Activated CD4-positive, alpha-beta T cell treated with anti-CD3 and anti-CD28 coated beads, Interleukin-2, amount 50 U/mL, for 16 hours (primary cell): ENCODE results near the gene IFT74.

Experiments used
- DNase-seq: peaks from one replicate; pipeline ENCODE4 v3.0.0-alpha.2; 2020

Gene IFT74

DNA sequence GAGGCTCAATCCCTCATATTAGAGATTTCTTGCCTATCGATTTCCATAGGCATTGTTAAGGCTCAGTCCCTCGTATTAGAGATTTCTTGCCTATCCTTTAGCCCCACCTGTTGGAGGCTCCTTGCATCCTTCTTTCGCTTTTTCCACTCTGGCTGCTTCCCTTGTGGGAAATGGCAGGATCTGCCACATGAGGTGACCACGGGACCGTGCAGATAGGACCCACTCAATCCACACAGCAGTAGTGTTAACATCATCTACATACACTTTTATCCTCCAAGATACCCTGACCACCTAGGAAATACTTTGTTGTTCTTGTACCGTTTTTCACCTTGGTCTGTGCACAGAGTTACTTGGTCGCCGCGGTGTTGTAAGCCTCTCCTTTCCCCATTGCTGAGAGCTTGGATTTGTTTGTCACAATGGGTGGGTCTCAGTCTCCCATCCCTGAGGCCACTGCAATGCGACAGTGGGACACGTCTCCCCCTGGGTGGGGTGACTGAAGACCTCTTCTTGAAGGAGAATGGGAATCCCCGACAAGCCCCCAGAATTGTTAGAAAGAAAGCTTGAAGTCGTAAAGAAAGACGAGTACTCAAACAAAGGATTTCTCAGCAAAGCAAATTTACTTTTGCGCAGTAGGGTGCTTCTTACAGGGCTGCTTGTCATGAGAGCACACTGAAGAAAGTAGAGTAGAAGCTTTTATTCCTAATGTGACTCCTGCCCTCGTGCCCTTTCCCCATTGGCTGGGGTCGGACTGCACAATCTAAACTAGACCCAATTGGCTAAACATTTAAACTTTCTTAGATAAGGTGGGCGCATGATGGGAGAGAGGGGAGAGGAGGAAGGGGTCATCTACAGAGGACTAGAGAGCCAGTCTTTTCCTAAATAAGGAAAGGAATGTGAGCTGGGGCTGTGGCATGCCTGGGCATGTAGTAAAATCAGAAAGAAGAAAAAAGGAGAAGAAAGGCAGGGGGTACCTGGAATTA lies 19.8 kb downstream of the IFT74 start:
- DNase-seq, result no peak

DNA sequence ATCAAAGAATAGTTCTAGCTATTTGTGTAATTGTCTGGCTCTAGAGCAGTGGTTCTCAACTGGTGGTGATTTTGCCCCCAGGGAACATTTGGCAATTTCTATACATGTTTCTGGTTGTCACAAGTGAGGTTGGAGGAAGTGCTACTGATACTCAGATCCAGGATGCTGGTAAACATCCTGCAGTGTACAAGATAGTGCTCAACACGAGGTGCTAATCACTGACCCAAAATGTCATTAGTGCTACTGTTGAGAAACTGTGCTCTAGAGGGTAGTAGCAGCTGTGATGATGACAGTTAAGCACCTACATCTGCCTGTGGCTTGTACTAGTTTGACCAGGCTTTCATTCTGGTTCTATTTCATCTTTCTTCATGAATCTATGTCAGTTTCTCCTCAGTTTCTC lies 27.1 kb downstream of the IFT74 start:
- no peak for DNase-seq

GRCh38 chr9:26995810-26996209 lies 39.6 kb downstream of the IFT74 start:
- DNase-seq, result no peak

DNA sequence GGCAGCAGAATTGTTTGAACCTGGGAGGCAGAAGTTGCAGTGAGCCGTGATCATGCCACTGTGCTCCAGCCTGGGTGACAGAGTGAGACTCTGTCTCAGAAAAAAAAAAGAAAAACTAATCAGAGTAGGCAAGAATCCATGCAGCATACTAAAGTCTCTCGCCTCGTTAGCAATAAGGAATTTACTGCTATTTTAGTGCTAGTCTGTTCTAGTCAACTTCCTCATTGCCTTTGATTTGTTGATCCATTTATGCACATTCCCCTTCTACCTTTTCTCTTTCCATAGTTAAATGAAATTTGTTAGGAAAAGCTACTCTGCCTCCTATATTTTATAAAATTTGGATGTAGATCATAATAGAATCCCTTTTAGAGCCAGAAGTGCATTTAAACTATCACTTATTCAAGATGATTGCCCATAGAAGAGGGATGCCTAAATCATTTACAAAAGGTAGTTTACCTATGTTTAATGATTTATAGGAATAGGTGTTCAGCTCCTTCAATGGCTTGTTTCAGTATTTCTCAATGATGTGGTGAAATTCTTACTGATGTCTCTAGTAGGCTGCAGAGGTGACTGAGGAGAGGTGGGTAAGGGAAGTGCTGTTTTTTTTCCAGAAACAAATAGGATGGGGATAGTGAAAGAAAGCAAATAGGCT lies 47.3 kb downstream of the IFT74 start:
- DNase-seq, result no peak

DNA sequence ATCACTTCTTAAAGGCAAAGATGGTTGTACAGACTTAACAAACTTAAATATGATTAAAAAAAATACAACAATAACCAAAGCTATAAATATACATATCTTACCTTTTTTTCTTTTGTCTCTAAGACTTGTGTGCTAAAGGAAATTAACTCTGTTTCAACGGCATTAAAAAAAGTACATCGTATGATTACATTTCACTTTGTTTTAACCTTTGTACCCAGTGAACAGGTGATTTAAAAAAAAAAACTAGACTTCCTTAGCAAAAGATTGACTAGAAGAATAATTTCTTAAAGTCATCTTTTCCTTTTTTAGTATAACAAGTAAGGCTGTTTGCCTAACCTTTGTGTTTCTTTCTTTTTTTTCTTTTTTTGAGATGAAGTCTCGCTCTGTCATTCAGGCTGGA lies 49.3 kb downstream of the IFT74 start, which contains the start of gene LRRC19:
LRRC19 (minus strand) TSS at position 182 of the 400 bp plus-strand sequence. CDS start 5,978 bp downstream, outside the sequence.
- DNase-seq, result no peak

GRCh38 chr9:27019589-27019988 lies 63.4 kb downstream of the IFT74 start:
- no peak for DNase-seq

GRCh38 chr9:27022920-27023319 lies 66.7 kb downstream of the IFT74 start:
- no peak for DNase-seq

GRCh38 chr9:27029186-27029585 lies 73.0 kb downstream of the IFT74 start:
- DNase-seq, result no peak

GRCh38 chr9:27033815-27034403 lies 77.7 kb downstream of the IFT74 start:
- peak; percentile 56 for DNase-seq

GRCh38 chr9:27037499-27037898 lies 81.3 kb downstream of the IFT74 start:
- DNase-seq, result no peak

DNA sequence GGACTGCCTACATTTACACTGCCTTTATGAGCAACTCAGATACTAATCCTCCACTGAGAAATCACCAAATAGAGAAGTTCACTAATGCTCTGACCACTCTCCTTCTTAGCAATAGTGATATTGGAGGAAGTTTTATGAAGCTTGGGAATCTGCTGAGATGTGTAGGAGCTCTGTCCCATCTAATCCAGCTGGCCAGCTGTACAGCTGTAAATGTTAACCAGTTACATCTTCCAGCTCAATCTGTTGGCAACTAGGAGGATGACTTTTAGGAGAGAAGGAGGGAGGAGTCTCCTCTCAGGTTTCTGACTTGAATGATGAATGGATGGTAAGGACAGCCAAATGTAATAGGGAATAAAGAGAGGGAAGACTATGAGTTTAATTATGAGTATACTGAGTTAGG lies 85.5 kb downstream of the IFT74 start:
- no peak for DNase-seq

DNA sequence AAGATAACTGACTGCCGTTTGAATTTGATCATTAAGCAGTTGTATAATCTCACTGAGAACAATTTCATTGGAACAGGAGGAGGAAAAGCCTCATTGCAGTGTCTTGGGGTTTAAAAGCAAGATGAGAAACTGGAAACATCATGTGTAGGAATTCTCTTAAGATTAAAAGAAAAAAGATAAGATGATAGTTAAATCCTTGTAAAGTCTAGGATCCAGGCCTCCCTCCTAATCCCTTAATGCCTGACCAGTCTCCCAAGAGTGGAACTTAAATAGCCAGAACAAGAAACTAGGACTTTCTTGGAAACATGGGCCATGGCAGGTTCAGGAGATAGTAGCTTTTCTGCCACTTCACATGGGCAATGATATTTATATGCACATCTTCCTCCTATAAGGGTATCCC lies 86.3 kb downstream of the IFT74 start:
- no peak for DNase-seq

GRCh38 chr9:27043176-27043575 lies 87.0 kb downstream of the IFT74 start:
- no peak for DNase-seq

- no peak for DNase-seq
Observed at GRCh38 chr9:27047136-27047535, 90.9 kb downstream of the IFT74 start.

- no peak for DNase-seq
Observed at GRCh38 chr9:27053369-27054022, 97.3 kb downstream of the IFT74 start.

GRCh38 chr9:27054125-27054524 lies 97.9 kb downstream of the IFT74 start:
- DNase-seq, result no peak

DNA sequence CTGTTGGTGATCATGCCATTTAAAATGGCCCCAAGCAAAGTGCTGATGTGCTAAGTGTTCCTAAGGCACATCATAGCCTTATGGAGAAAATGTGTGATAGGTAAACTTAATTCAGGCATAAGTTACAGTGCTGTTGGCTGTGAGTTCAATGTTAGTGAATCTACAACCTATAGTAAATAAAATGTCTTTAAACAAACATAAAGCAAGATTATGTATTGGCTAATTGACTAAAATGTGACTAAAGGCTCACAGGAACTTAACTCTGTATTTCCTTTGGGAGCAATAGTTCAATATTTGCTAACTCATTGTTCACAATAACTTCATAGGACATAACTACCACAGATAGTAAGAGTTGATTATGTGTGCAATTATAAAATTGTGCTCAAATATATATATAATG lies 98.6 kb downstream of the IFT74 start:
- no peak for DNase-seq

GRCh38 chr9:27059412-27059811 lies 103.2 kb downstream of the IFT74 start:
- no peak for DNase-seq

- no peak for DNase-seq
Observed at GRCh38 chr9:27059907-27060306, 103.7 kb downstream of the IFT74 start.

DNA sequence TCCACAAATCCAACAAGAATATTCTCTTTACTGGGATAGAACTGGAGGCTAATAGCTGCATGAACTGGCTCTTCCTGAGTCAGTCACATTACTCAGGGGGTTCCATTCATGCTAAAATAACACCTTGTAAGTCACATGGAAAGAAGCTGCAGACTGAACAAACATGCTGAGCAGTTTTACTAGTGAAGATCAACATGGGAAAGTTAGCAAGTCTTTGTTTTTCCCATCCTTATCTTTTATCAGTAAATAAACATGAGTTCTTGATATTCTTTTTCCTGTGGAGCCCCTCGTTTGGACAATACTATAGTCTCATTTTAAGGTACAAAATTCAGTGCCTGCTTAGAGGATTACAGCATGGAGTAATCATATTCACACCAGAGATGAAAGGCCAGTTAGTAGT lies 109.1 kb downstream of the IFT74 start:
- DNase-seq, result no peak

- DNase-seq, result no peak
Observed at GRCh38 chr9:27073841-27074728, 117.9 kb downstream of the IFT74 start.

- no peak for DNase-seq
Observed at GRCh38 chr9:27078685-27079084, 122.5 kb downstream of the IFT74 start.
